ENCODE results near the gene CASQ1. TPM values are rescaled to one million over a fixed set of nuclear protein-coding genes. Genes with fewer than 3 reads are reported as not detected.

CASQ1 gene
- total RNA-seq, 4 donors from 2014 or later: 0.95 TPM; not detected in 3

GRCh38 chr1:160162931-160163330 is 27.4 kb upstream of the CASQ1 start:
- Histone ChIP-seq H3K9me3 (no peaks in the 10 kb centered on the region), H3K4me1 (no peaks in the 10 kb centered on the region)

DNA sequence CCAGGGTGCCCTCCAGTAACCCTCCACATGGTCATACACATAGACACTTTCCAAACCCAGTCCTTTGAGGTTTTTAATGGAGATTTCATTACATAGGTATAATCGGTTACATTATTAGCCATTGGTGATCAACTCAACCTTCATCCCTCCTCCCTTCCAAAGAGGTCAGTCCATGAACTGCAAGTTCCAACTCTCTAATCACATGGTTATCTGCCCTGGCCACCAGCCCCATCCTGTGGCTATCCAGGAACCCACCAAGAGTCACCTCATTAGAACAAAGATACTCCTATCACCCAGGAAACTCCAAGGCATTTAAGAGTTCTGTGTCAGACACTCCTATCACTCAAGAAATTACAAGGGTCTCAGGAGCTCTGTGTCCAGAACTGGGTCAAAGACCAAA is 26.8 kb upstream of the CASQ1 start:
- H3K27me3 ChIP-seq: peaks cover 0 to 22% (median 0%) of the 10 kb centered on the region in 4 donors
- 83 to 100% methylated on average over 1 of the region's 1 CpG for WGBS, 2 donors
- intact Hi-C loops (cut with DNase I): no loop called here
- H3K36me3 ChIP-seq: no peaks in the 10 kb centered on the region
- H3K9me3 ChIP-seq: no peaks in the 10 kb centered on the region
- H3K4me3 ChIP-seq: no peak overlapping the region
- H3K4me1 ChIP-seq: no peaks in the 10 kb centered on the region
- DNase-seq: no peak
- no peak overlapping the region for H3K27ac ChIP-seq
- no peak for TF ChIP-seq POLR2A (IDR thresholded peaks at IDR 0.05)
- no peak for TF ChIP-seq CTCF (IDR thresholded peaks at IDR 0.05)

More at GRCh38 chr1:160162931-160163330, 27.4 kb upstream of the CASQ1 start:
- no peaks in the 10 kb centered on the region for H3K36me3 ChIP-seq
- peaks cover 0 to 22% (median 0%) of the 10 kb centered on the region in 4 donors for H3K27me3 ChIP-seq
- WGBS, 2 donors: 59 to 67% methylated on average over 2 of the region's 2 CpGs
- intact Hi-C loops (cut with DNase I): no loop called here
- TF ChIP-seq CTCF (IDR thresholded peaks at IDR 0.05) (no peak), POLR2A (IDR thresholded peaks at IDR 0.05) (no peak)
- no peak overlapping the region for H3K4me3 ChIP-seq
- no peak for DNase-seq
- H3K27ac ChIP-seq: no peak overlapping the region

- Histone ChIP-seq H3K9me3 (no peaks in the 10 kb centered on the region), H3K4me3 (no peak overlapping the region), H3K4me1 (no peaks in the 10 kb centered on the region), H3K27me3 (peaks cover 0 to 22% (median 0%) of the 10 kb centered on the region in 4 donors), H3K27ac (no peak overlapping the region), H3K36me3 (no peaks in the 10 kb centered on the region)
- no peak for TF ChIP-seq POLR2A (IDR thresholded peaks at IDR 0.05)
- TF ChIP-seq CTCF (IDR thresholded peaks at IDR 0.05): no peak
- intact Hi-C loops (cut with DNase I): no loop called here
- WGBS, 2 donors: 75 to 85% methylated on average over 10 of the region's 10 CpGs
- no peak for DNase-seq
These were observed 26.3 kb upstream of the CASQ1 start for GRCh38 chr1:160164121-160164520.

GRCh38 chr1:160166166-160166868 is 24.1 kb upstream of the CASQ1 start:
- Histone ChIP-seq H3K36me3 (no peaks in the 10 kb centered on the region), H3K9me3 (no peaks in the 10 kb centered on the region), H3K27ac (no peak overlapping the region), H3K27me3 (peaks cover 0 to 22% (median 0%) of the 10 kb centered on the region in 4 donors), H3K4me3 (no peak overlapping the region), H3K4me1 (no peaks in the 10 kb centered on the region)
- intact Hi-C loops (cut with DNase I): no loop called here
- 78 to 82% methylated on average over 12 of the region's 12 CpGs for WGBS, 2 donors
- TF ChIP-seq POLR2A (IDR thresholded peaks at IDR 0.05) (no peak), CTCF (IDR thresholded peaks at IDR 0.05) (no peak)
- DNase-seq: no peak

- Histone ChIP-seq H3K27me3 (peaks cover 0 to 24% (median 0%) of the 10 kb centered on the region in 4 donors), H3K4me3 (no peak overlapping the region), H3K36me3 (no peaks in the 10 kb centered on the region), H3K9me3 (no peaks in the 10 kb centered on the region), H3K27ac (no peak overlapping the region), H3K4me1 (no peaks in the 10 kb centered on the region)
- intact Hi-C loops (cut with DNase I): no loop called here
- no peak for TF ChIP-seq CTCF (IDR thresholded peaks at IDR 0.05)
- no peak for TF ChIP-seq POLR2A (IDR thresholded peaks at IDR 0.05)
- no peak for DNase-seq
- WGBS, 2 donors: 25 to 60% methylated on average over 1 to 3 of the region's 4 CpGs
These were observed 23.3 kb upstream of the CASQ1 start for GRCh38 chr1:160167056-160167455.
